Aorta (tissue), 5 donors: Measurements from ENCODE around the gene SMIM22. TPM values are rescaled to one million over a fixed set of nuclear protein-coding genes. Genes with fewer than 3 reads are reported as not detected.

Experiments used
- ATAC-seq: fragments of 200-7000 bp; cut with Tn5 transposase; one replicate; pipeline ENCODE4 v1.9.1; 2022; ENCODE audit warnings: moderate library complexity; ENCODE audit not compliant: low FRiP score
- DNase-seq, 2 donors: peaks; one replicate each; pipeline ENCODE4 v3.0.0-alpha.2; 2020
- H3K27ac ChIP-seq, 2 donors: one replicate each; pipeline ENCODE4 v1.5.1; 2013; ENCODE audit warnings: low read length in 2 of 2, mild to moderate bottlenecking in 2 of 2, moderate library complexity in 2 of 2, control low read depth in 1 of 2, inconsistent platforms in 1 of 2, low read depth in 1 of 2
- H3K27me3 ChIP-seq, 2 donors: one replicate each; pipeline ENCODE4 v1.6.1; 2013; ENCODE audit warnings: control low read depth in 1 of 2, low read length in 1 of 2, mild to moderate bottlenecking in 1 of 2, moderate library complexity in 1 of 2; ENCODE audit not compliant: insufficient read depth in 2 of 2, control insufficient read depth in 1 of 2
- H3K36me3 ChIP-seq, 2 donors: one replicate each; pipeline ENCODE4 v1.6.1; 2013; ENCODE audit warnings: control low read depth in 1 of 2, low read length in 1 of 2, mild to moderate bottlenecking in 1 of 2; ENCODE audit not compliant: insufficient read depth in 2 of 2, control insufficient read depth in 1 of 2
- H3K4me1 ChIP-seq, 2 donors: one replicate each; pipeline ENCODE4 v1.6.1; 2013; ENCODE audit warnings: low read length in 2 of 2, control low read depth in 1 of 2, mild to moderate bottlenecking in 1 of 2, moderate library complexity in 1 of 2; ENCODE audit not compliant: insufficient read depth in 2 of 2, control insufficient read depth in 1 of 2
- H3K4me3 ChIP-seq, 2 donors: one replicate each; pipeline ENCODE4 v1.5.1; 2013; ENCODE audit warnings: low read length in 2 of 2, control low read depth in 1 of 2, mild to moderate bottlenecking in 1 of 2
- H3K9me3 ChIP-seq: one replicate; pipeline ENCODE4 v1.6.1; 2013; ENCODE audit warnings: mild to moderate bottlenecking, low read length; ENCODE audit not compliant: control insufficient read depth
- WGBS, 2 donors: extraction: QIAGEN DNeasy Blood & Tissue Kit; methylation state at CpG; one replicate each; pipeline ENCODE4 v1.1.7; 2013; 5-methylcytosine and 5-hydroxymethylcytosine counted together
- intact Hi-C, 2 donors: fragments of 100-400 bp; cut with DNase I; formaldehyde crosslinking; loops; one replicate each; pipeline versions ENCODE4 v1.14.2 to v1.15.0; 2022
- polyA plus RNA-seq, 2 donors: library from polyadenylated mRNA; stranded (reverse); fragments of 200-250 nt; gene quantifications; one replicate each; pipeline ENCODE4 v1.2.3, GENCODE V29; 2013
- total RNA-seq, 2 donors: library from RNA; stranded (reverse); fragmentation: NEBNext Ultra II Directional; extraction: Animal tissue kit (Norgen Biotek cat#: 25700); gene quantifications; one replicate each; pipeline ENCODE4 v1.2.1, GENCODE V29; 2021
- donor health status: healthy with polysubstance abuse.
- donor health status: Bipolar disorder and iron deficiency.
- donor health status: DM: no; HTN: no; CAD: no.
- donor health status: DM: no; HTN: no; CAD: no.
- donor health status: DM: yes; HTN: yes; CAD: no.

The SMIM22 gene
- total and polyA plus RNA-seq, 4 donors: 0.51 to 97.9 TPM; not detected in 2

- H3K4me3 ChIP-seq: no peak overlapping the region
- DNase-seq: no peak
- ATAC-seq: no peak
- intact Hi-C loops: no loop called here
- peaks cover 12 to 15% of the 10 kb centered on the region in 2 donors for H3K36me3 ChIP-seq
- 77 to 83% methylated on average over 6 of the region's 6 CpGs for WGBS, 2 donors
- H3K27me3 ChIP-seq: no peaks in the 10 kb centered on the region
- no peaks in the 10 kb centered on the region for H3K4me1 ChIP-seq
- no peaks in the 10 kb centered on the region for H3K9me3 ChIP-seq
- no peak overlapping the region for H3K27ac ChIP-seq
Observed at GRCh38 chr16:4832698-4833343, 37.7 kb downstream of the SMIM22 start.

GRCh38 chr16:4833584-4833983 lies 38.4 kb downstream of the SMIM22 start:
- ATAC-seq (no peak), DNase-seq (no peak)
- 93 to 96% methylated on average over 1 of the region's 1 CpG for WGBS, 2 donors
- no peaks in the 10 kb centered on the region for H3K27me3 ChIP-seq
- intact Hi-C loops: no loop called here
- no peaks in the 10 kb centered on the region for H3K9me3 ChIP-seq
- H3K27ac ChIP-seq: no peak overlapping the region
- peaks cover 14 to 16% of the 10 kb centered on the region in 2 donors for H3K36me3 ChIP-seq
- no peak overlapping the region for H3K4me3 ChIP-seq
- no peaks in the 10 kb centered on the region for H3K4me1 ChIP-seq

- 81 to 89% methylated on average over 2 of the region's 2 CpGs for WGBS, 2 donors
- DNase-seq (no peak), ATAC-seq (no peak)
- Histone ChIP-seq H3K4me1 (no peaks in the 10 kb centered on the region), H3K9me3 (no peaks in the 10 kb centered on the region), H3K27ac (no peak overlapping the region), H3K4me3 (no peak overlapping the region), H3K36me3 (peaks cover 11 to 14% of the 10 kb centered on the region in 2 donors), H3K27me3 (no peaks in the 10 kb centered on the region)
- intact Hi-C loops: no loop called here
Observed at GRCh38 chr16:4836727-4837126, 41.6 kb downstream of the SMIM22 start.

- intact Hi-C loops: no loop called here
- no peak overlapping the region for H3K4me3 ChIP-seq
- ATAC-seq (no peak), DNase-seq (no peak)
- peaks cover 11 to 12% of the 10 kb centered on the region in 2 donors for H3K36me3 ChIP-seq
- no peak overlapping the region for H3K27ac ChIP-seq
- H3K4me1 ChIP-seq: no peaks in the 10 kb centered on the region
- no peaks in the 10 kb centered on the region for H3K9me3 ChIP-seq
- 80 to 90% methylated on average over 13 of the region's 13 CpGs for WGBS, 2 donors
- H3K27me3 ChIP-seq: no peaks in the 10 kb centered on the region
Observed at GRCh38 chr16:4837733-4838501, 42.7 kb downstream of the SMIM22 start.

GRCh38 chr16:4839942-4840341 lies 44.8 kb downstream of the SMIM22 start:
- peaks cover 9 to 12% of the 10 kb centered on the region in 2 donors for H3K36me3 ChIP-seq
- no peaks in the 10 kb centered on the region for H3K9me3 ChIP-seq
- no peaks in the 10 kb centered on the region for H3K4me1 ChIP-seq
- DNase-seq (no peak), ATAC-seq (no peak)
- H3K27me3 ChIP-seq: no peaks in the 10 kb centered on the region
- 90 to 92% methylated on average over 5 of the region's 5 CpGs for WGBS, 2 donors
- H3K4me3 ChIP-seq: no peak overlapping the region
- intact Hi-C loops: no loop called here
- no peak overlapping the region for H3K27ac ChIP-seq

DNA sequence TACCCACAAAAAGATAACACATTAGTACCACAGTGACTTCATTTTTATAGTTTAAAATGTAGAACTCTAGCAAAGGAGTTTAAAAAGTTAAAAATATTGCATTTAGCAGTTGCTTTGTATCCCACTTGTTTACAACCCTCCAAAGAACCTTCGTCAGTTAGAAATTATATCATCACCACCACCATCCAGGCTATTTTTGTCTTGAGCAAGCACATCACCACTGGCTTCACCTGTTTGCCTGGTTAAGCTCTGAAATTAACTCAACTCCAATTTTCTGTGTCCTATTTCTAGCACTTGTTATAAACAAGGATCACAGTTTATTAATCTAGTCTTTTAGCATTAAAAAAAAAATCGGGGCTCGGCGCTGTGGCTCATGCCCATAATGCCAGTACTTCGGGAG lies 45.8 kb downstream of the SMIM22 start:
- ATAC-seq: no peak

More for the DNA sequence above, 45.8 kb downstream of the SMIM22 start:
- 75 to 76% methylated on average over 5 of the region's 5 CpGs for WGBS, 2 donors
- Histone ChIP-seq H3K9me3 (no peaks in the 10 kb centered on the region), H3K36me3 (peaks cover 10 to 12% of the 10 kb centered on the region in 2 donors), H3K4me3 (no peak overlapping the region), H3K4me1 (no peaks in the 10 kb centered on the region), H3K27me3 (no peaks in the 10 kb centered on the region), H3K27ac (no peak overlapping the region)
- intact Hi-C loops: no loop called here
- no peak for DNase-seq

Other genes with a start within 250 kb of the SMIM22 start
- under 1 TPM; 0.13 to 0.24 TPM for gene C16orf96, start 239.0 kb upstream of the SMIM22 start, total RNA-seq
- gene C16orf96, start 239.0 kb upstream of the SMIM22 start, polyA plus RNA-seq: not detected
- gene UBALD1, start 180.5 kb upstream of the SMIM22 start, total RNA-seq: 10 to 100 TPM; 20.4 to 21.2 TPM
- 10 to 100 TPM; 11.1 to 32.3 TPM for gene UBALD1, start 180.5 kb upstream of the SMIM22 start, polyA plus RNA-seq
- 10 to 100 TPM; 64.3 to 77.7 TPM for gene MGRN1, start 170.5 kb upstream of the SMIM22 start, total RNA-seq
- gene MGRN1, start 170.5 kb upstream of the SMIM22 start, polyA plus RNA-seq: 10 to 100 TPM; 15.4 to 21.5 TPM
- 10 to 100 TPM; 11.1 to 16.2 TPM for gene NUDT16L1, start 101.8 kb upstream of the SMIM22 start, total RNA-seq
- 10 to 100 TPM; 25.2 to 28.3 TPM for gene NUDT16L1, start 101.8 kb upstream of the SMIM22 start, polyA plus RNA-seq
- gene ANKS3, start 61.1 kb upstream of the SMIM22 start, total RNA-seq: 10 to 100 TPM; 21.7 to 36.7 TPM
- gene ANKS3, start 61.1 kb upstream of the SMIM22 start, polyA plus RNA-seq: 10 to 100 TPM in 1 of 2 donors, 1 to 10 TPM in 1; 6.3 to 79.5 TPM
- under 1 TPM in 1 of 2 donors, not detected in 1; 0.24 TPM for gene DNAAF8, start 60.8 kb upstream of the SMIM22 start, total RNA-seq
- under 1 TPM in 1 of 2 donors, not detected in 1; 0.49 TPM for gene DNAAF8, start 60.8 kb upstream of the SMIM22 start, polyA plus RNA-seq
- 10 to 100 TPM; 13.0 to 17.0 TPM for gene ZNF500, start 28.2 kb upstream of the SMIM22 start, total RNA-seq
- 10 to 100 TPM in 1 of 2 donors, 1 to 10 TPM in 1; 1.9 to 13.0 TPM for gene ZNF500, start 28.2 kb upstream of the SMIM22 start, polyA plus RNA-seq
- gene SEPTIN12, start 7.0 kb upstream of the SMIM22 start, total RNA-seq: not detected
- not detected for gene SEPTIN12, start 7.0 kb upstream of the SMIM22 start, polyA plus RNA-seq
- 10 to 100 TPM; 11.4 to 14.8 TPM for gene ROGDI, start 7.3 kb downstream of the SMIM22 start, total RNA-seq
- 10 to 100 TPM; 23.8 to 42.9 TPM for gene ROGDI, start 7.3 kb downstream of the SMIM22 start, polyA plus RNA-seq
- 10 to 100 TPM; 70.2 to 73.2 TPM for gene GLYR1, start 51.9 kb downstream of the SMIM22 start, total RNA-seq
- gene GLYR1, start 51.9 kb downstream of the SMIM22 start, polyA plus RNA-seq: 10 to 100 TPM; 33.3 to 47.7 TPM
- 10 to 100 TPM; 23.0 to 33.2 TPM for gene UBN1, start 52.1 kb downstream of the SMIM22 start, total RNA-seq
- 1 to 10 TPM; 7.8 to 8.1 TPM for gene UBN1, start 52.1 kb downstream of the SMIM22 start, polyA plus RNA-seq
- 10 to 100 TPM; 11.9 to 22.9 TPM for gene PPL, start 141.8 kb downstream of the SMIM22 start, total RNA-seq
- gene PPL, start 141.8 kb downstream of the SMIM22 start, polyA plus RNA-seq: 10 to 100 TPM in 1 of 2 donors, 1 to 10 TPM in 1; 5.9 to 23.9 TPM
- under 1 TPM; 0.29 to 0.90 TPM for gene SEC14L5, start 163.0 kb downstream of the SMIM22 start, total RNA-seq
- under 1 TPM in 1 of 2 donors, not detected in 1; 0.26 TPM for gene SEC14L5, start 163.0 kb downstream of the SMIM22 start, polyA plus RNA-seq
- gene NAGPA, start 238.6 kb downstream of the SMIM22 start, total RNA-seq: 10 to 100 TPM in 1 of 2 donors, 1 to 10 TPM in 1; 5.4 to 10.9 TPM
- gene NAGPA, start 238.6 kb downstream of the SMIM22 start, polyA plus RNA-seq: 1 to 10 TPM; 4.0 to 9.7 TPM